Subcutaneous adipose tissue (tissue), 4 donors: ENCODE measurements around the gene CDC5L. TPM values are rescaled to one million over a fixed set of nuclear protein-coding genes. Genes with fewer than 3 reads are reported as not detected.

Experiments used
- total RNA-seq, 4 donors: library from RNA; depleted of rRNA; stranded (reverse); fragments of >200 nt; gene quantifications; one replicate each; pipeline ENCODE4 v1.1.0, GENCODE V29; 2016
- TF ChIP-seq, protein P1 (sequence below): fragments of 450-650 bp; IDR thresholded peaks from one replicate; pipeline ENCODE4 v1.5.1; 2016; ENCODE audit warnings: low read depth, mild to moderate bottlenecking, control low read depth, antibody characterized with exemption, moderate library complexity

Gene CDC5L
- total RNA-seq, 4 donors from 2014 or later, result 16.5 to 25.9 (median 18.7) TPM

GRCh38 chr6:44487002-44487401 is 99.5 kb downstream of the CDC5L start:
- TF ChIP-seq, protein P1, sequence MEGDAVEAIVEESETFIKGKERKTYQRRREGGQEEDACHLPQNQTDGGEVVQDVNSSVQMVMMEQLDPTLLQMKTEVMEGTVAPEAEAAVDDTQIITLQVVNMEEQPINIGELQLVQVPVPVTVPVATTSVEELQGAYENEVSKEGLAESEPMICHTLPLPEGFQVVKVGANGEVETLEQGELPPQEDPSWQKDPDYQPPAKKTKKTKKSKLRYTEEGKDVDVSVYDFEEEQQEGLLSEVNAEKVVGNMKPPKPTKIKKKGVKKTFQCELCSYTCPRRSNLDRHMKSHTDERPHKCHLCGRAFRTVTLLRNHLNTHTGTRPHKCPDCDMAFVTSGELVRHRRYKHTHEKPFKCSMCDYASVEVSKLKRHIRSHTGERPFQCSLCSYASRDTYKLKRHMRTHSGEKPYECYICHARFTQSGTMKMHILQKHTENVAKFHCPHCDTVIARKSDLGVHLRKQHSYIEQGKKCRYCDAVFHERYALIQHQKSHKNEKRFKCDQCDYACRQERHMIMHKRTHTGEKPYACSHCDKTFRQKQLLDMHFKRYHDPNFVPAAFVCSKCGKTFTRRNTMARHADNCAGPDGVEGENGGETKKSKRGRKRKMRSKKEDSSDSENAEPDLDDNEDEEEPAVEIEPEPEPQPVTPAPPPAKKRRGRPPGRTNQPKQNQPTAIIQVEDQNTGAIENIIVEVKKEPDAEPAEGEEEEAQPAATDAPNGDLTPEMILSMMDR, result no peak

GRCh38 chr6:44487586-44487985 is 100.1 kb downstream of the CDC5L start:
- TF ChIP-seq, protein P1, result no peak

DNA sequence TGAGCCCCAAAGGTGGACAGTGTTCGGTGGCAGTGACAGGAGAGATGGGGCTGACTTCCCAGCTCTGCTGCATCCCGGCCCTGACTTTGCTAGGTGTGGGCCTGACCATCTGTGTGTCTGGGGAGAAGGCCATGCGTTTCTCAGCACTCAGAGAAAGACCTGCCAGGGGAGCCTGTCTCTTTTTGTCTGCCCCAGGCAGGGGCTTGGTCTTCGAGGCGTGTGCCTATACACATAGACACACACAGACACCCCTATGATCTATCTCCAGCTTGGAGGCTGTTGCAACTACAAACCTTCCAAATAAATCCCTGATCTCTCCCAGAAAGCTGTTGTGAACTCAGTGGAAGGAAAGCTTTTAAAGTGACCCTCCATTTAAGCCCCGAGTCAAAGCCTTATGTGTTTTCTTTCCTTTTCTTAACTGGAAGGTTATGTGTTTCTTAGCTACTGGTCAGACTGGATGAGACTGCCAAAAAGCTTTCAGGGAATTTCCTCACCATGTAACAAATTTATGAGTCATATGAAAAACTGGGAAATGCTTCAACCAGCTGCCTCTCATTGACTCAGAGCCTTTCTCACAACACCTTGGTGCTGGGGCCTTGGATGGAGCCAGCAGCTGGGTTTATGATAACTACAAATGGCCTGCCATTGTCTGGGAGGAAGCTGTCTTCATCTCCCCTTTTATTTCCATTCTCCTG is 102.6 kb downstream of the CDC5L start:
- TF ChIP-seq, protein P1, result no peak

DNA sequence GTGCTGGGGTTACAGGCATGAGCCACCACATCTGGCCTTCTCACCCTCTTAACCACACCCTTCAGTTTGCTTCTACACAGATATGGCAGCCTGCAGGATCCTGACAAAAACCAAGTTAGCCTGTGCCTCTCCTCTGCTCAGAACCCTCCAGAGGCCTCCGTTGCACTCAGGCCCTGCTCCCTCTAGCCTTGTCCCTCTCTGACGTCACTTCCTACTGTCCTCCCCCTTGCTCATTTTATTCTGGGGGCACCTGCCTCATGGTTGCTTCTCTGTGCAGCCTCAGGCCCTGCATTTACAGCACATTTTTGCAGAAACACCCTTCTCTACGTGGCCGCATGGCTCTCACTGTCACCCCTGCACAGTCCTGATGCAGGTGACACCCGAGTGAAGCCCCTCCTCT is 105.6 kb downstream of the CDC5L start:
- TF ChIP-seq, protein P1, result no peak

GRCh38 chr6:44493593-44493992 is 106.1 kb downstream of the CDC5L start:
- TF ChIP-seq, protein P1, result no peak

- TF ChIP-seq, protein P1, result no peak
Observed at GRCh38 chr6:44494011-44494501, 106.5 kb downstream of the CDC5L start.

DNA sequence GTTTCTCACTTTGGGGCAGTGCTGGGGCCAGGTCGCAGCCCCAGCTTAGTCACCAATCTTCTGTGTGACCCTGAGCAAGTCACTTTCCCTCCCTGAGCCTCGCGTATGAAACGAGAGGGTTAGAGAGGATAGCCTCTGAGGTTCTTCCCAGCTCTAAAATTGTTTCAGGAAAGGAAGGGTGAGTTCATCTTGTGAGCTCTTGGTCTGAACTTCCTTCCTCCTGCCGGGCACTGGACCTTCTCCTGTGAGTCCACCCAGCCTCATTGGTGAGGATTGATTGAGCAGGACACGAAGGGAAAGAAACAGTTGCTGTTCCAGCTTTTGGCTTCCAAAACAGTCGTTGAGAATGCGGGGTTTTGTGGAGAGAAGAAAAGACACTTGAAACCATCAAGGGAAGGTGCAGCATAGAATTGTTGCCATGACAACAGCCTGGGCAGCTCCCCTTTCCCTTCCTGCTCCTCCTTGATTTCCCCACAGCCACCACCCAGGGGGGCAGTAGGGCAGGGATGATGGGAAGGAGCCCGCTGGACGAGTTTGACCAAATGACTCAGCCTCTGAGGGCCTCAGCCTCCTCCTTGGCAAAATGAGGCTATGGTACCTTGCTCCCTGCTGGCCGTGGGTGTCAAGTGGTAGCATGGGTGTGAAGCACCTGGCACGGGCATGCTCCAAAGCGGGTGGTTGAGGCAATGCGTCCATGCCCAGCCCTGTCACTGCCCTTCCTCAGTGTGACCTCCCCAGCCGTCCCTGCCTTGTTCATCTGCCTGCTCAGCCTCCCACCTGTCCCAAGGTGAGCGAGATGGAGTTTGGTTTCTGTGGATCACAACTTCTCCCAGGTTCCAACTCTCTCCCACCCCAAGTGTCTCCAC is 107.8 kb downstream of the CDC5L start:
- TF ChIP-seq, protein P1, result no peak
